NCI-H69 (cell line): Measurements from ENCODE around the gene DMXL2.
A peak's percentile ranks its signal among the peaks of the same experiment; 100 is the strongest.
"Not testable (repeated sequence)": the region's sequence is repeated elsewhere in the genome, so short reads cannot be mapped to it uniquely, and the experiment has no call there.

Source experiments
- DNase-seq: peaks from one replicate; lab custom pipeline; 2025; lab: John Stamatoyannopoulos, UW

Gene DMXL2

GRCh38 chr15:51576911-51577500 lies 45.6 kb downstream of the DMXL2 start:
- DNase-seq, result no peak

DNA sequence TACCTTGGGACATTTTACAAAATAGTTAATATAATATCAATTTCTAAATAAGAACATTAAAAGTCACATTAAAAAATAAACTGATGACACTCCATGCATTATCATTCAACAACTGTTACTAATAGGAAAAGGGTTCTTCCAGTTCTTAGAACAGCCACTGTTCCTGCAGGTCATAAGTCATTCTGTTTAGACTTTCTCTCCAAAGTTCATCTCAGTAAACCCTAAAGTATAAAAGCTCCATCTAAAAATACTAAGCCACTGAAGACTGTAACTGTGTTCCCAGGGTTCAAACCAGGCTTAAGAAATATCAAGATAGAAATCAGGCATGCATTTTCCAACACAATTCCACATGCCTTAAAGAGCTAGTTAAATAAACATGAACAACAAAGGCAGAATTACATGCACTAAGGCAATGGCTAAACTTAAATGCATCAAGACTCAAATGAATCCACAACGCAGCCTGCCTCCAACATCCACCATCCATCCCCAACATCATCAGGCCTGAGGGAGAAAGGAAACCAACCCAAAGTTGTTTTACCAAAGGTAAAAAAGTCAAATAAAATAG lies 46.2 kb downstream of the DMXL2 start:
- DNase-seq, result no peak

- DNase-seq, result no peak
Observed at GRCh38 chr15:51575775-51576174, 46.8 kb downstream of the DMXL2 start.

- not testable (repeated sequence) for DNase-seq
Observed at GRCh38 chr15:51573352-51573751, 49.2 kb downstream of the DMXL2 start.

GRCh38 chr15:51568939-51569784 lies 53.4 kb downstream of the DMXL2 start:
- DNase-seq, result not testable (repeated sequence)

DNA sequence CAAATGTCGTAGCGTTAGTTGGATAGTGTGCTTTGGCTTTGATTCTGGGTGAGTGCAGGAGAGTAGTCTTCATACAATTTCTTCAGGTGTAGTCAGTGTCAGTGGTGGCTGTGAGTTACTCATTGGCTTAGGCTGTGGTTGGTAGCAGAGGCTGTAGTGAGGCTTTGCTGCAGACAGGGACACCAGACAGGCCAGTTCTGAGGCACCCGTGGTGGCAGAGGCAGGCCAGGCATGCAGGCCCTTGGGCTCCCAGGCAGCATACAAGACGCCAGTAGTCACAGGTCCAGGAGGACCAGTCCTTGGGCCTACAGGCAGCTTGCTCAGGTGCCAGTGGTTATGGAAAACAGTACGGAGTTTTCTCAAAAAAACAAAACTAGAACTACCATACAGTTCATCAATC lies 61.3 kb downstream of the DMXL2 start:
- DNase-seq, result no peak

GRCh38 chr15:51558876-51559275 lies 63.7 kb downstream of the DMXL2 start:
- no peak for DNase-seq

DNA sequence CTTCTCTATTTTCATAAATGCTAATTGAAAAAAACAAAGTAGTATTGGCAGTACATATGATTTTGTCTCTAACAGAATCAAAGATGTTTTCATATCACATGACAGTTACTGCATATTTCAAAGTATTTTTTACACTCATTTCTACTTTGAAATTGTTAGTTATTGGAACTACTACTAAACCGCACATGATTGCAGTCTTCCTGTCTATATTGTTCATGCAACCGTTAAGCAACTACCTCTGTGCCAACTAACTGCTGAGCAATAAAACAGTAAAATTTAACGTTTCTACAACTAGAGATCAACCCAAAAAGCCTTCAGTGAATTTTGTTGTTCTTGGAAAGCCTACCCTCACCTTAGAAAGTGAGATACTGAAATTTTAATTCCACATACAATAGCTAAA lies 64.2 kb downstream of the DMXL2 start:
- no peak for DNase-seq

DNA sequence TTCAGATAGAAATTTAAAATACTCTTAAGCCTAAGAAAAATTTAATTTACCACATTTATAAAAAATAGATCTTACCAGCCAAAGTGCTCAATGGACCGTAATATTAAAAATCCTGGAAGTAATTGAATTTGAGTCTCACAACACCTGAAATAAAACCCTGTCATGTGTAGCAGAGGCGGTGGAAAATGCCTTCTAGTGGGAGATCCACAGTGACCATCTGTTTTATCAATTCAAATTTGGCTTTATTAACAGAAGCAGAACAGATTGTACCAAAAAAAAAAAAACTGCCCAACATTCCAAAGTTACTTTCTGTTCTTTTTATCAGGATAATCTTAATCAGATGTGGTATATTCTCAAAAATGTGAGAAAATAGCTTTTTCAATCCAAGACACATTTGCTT lies 71.7 kb downstream of the DMXL2 start:
- DNase-seq, result no peak

DNA sequence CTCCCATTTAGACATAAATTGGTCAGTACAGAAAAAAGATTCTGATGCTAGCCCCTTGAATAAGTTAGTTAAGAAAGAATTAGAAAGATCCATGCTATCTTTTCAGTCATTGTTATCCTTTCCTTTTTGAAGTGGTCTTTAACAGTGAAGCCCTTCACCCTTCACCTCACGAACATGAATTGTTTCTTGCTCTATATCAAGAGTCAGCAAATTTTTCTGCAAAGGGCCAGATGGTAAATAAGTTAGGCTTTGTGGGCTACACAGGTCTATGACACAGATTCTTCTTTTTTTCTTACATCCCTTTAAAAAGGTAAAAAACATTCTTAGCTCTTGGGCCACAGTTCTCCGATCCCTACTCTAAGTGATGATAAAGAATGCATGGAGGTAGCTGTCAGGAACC lies 74.9 kb downstream of the DMXL2 start:
- DNase-seq, result no peak

DNA sequence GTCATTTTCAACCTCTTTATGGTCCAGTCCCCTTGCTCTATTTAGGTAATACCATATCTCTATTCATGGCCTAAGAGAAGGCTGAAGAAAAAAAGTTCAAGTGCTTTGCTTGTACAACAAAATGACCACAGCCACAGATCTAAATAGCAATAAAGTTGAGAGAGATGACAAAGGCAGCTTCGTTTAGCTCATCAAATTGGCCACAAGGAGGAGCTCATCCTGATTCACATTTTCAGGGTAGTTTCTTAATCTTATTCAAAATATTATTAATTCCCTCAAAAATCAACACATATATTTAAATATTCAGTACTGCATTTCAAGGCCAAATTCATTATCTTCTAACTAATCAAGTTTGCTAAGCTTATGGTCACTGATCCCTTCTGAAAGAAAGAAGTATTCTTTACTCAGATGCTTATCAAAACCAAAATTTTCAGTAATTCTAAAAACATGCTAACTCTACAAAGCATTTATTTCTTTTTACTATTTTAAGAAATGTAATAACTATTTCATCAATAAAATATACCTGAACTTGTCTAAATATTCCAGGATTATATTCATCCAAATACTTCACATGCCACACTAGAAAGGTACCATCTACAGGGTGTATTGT lies 85.5 kb downstream of the DMXL2 start:
- DNase-seq, result peak; percentile 37

GRCh38 chr15:51533672-51534398 lies 88.7 kb downstream of the DMXL2 start:
- no peak for DNase-seq

GRCh38 chr15:51526955-51527354 lies 95.6 kb downstream of the DMXL2 start:
- no peak for DNase-seq

GRCh38 chr15:51524376-51524775 lies 98.2 kb downstream of the DMXL2 start:
- DNase-seq, result no peak

- DNase-seq, result no peak
Observed at GRCh38 chr15:51516291-51516690, 106.3 kb downstream of the DMXL2 start.

- no peak for DNase-seq
Observed at GRCh38 chr15:51505251-51505650, 117.3 kb downstream of the DMXL2 start.

- DNase-seq, result no peak
Observed at GRCh38 chr15:51503003-51503402, 119.6 kb downstream of the DMXL2 start.

- peak; percentile 60 for DNase-seq
Observed at GRCh38 chr15:51499379-51499976, 123.1 kb downstream of the DMXL2 start.

GRCh38 chr15:51497806-51498205 lies 124.8 kb downstream of the DMXL2 start:
- DNase-seq, result no peak

- no peak for DNase-seq
Observed at GRCh38 chr15:51496246-51496645, 126.3 kb downstream of the DMXL2 start.

DNA sequence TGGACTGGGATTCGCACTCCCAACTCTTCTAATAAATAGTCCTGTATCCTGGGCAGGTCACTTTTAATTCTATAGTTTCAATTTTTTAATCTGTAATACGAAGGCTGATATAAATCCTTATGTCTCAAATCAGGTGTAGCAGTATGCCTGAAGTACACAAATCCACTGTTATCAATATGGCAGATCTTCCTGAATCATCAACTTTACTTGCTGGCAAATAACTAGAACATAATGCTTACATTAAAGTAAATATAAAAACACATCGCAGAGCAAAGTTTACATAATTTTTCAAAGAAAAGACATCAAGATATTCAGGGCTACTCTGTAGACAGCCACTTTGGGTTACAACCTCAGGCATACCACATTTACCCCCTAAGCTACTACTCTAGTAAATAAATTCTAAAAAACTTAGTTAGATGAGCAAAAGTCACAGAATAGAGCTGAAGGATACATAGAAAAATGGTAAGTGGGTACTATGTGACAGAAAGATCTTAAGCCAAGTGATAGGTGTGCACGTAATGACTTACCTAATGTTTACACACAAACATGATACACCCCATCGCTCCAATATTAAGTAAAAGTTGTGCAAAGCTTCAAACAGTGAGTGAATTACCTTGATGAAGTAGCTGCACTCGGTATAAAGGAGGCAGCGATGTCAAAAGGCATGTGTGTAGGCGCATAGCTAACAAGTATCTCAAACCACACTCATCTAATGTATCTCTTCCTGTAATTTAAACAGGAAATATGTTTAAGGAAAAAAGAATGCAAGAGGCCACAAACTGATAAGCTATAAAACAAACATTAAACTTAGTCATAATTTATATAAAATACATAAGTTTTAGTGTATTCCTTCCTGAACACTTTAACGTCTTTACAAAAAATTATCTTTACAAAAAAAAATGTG lies 127.9 kb downstream of the DMXL2 start:
- no peak for DNase-seq
